H9 (cell line): ENCODE measurements around the gene FLVCR2. TPM values are rescaled to one million over a fixed set of nuclear protein-coding genes. Genes with fewer than 3 reads are reported as not detected.

ENCODE experiments used
- DNase-seq: peaks from one replicate; pipeline ENCODE4 v3.0.0-alpha.2; 2017
- H2AFZ ChIP-seq: one replicate; pipeline ENCODE4 v1.6.1; 2013; ENCODE audit warnings: mild to moderate bottlenecking, low read length, control low read depth, moderate library complexity
- H2AK5ac ChIP-seq: 2 replicates; pipeline ENCODE4 v1.6.1; 2013; ENCODE audit warnings: low read length, control low read depth, mixed read lengths; ENCODE audit not compliant: insufficient read length
- H2BK120ac ChIP-seq: one replicate; pipeline ENCODE4 v1.6.1; 2013; ENCODE audit warnings: low read depth, mild to moderate bottlenecking, low read length, control low read depth, inconsistent platforms; ENCODE audit not compliant: poor library complexity, severe bottlenecking
- H2BK12ac ChIP-seq: 2 replicates; pipeline ENCODE4 v1.6.1; 2013; ENCODE audit warnings: low read length, control low read depth, mixed read lengths, low read depth; ENCODE audit not compliant: insufficient read length
- H2BK15ac ChIP-seq: 2 replicates; pipeline ENCODE4 v1.6.1; 2013; ENCODE audit warnings: low read depth, low read length, control low read depth
- H2BK20ac ChIP-seq: one replicate; pipeline ENCODE4 v1.6.1; 2013; ENCODE audit warnings: low read depth, mild to moderate bottlenecking, low read length, control low read depth, inconsistent platforms; ENCODE audit not compliant: poor library complexity, severe bottlenecking
- H2BK5ac ChIP-seq: 2 replicates; pipeline ENCODE4 v1.6.1; 2013; ENCODE audit warnings: low read length, control low read depth, mixed read lengths; ENCODE audit not compliant: insufficient read length
- H3K14ac ChIP-seq: 2 replicates; pipeline ENCODE4 v1.6.1; 2013; ENCODE audit warnings: low read length, control low read depth; ENCODE audit not compliant: insufficient read depth
- H3K18ac ChIP-seq: 2 replicates; pipeline ENCODE4 v1.6.1; 2013; ENCODE audit warnings: low read depth, mild to moderate bottlenecking, mixed read lengths, low read length, control low read depth; ENCODE audit not compliant: insufficient read length
- H3K23ac ChIP-seq: 2 replicates; pipeline ENCODE4 v1.6.1; 2013; ENCODE audit warnings: low read length, control low read depth, mixed read lengths, low read depth; ENCODE audit not compliant: insufficient read length
- H3K23me2 ChIP-seq: 2 replicates; pipeline ENCODE4 v1.6.1; 2013; ENCODE audit warnings: low read depth, mild to moderate bottlenecking, mixed read lengths, low read length, control low read depth; ENCODE audit not compliant: insufficient read length, poor library complexity, severe bottlenecking
- H3K27ac ChIP-seq: 2 replicates; pipeline ENCODE4 v1.5.1; 2013; ENCODE audit warnings: low read length, control low read depth, mixed read lengths, low read depth; ENCODE audit not compliant: insufficient read length
- H3K27me3 ChIP-seq: 2 replicates; pipeline ENCODE4 v1.6.1; 2013; ENCODE audit warnings: low read length, control low read depth, inconsistent platforms; ENCODE audit not compliant: insufficient read depth
- H3K4ac ChIP-seq: 2 replicates; pipeline ENCODE4 v1.6.1; 2013; ENCODE audit warnings: low read depth, mild to moderate bottlenecking, control low read depth, inconsistent platforms, low read length, moderate library complexity
- H3K4me1 ChIP-seq: 2 replicates; pipeline ENCODE4 v1.6.1; 2013; ENCODE audit warnings: low read length, control low read depth, inconsistent platforms; ENCODE audit not compliant: insufficient read depth
- H3K4me2 ChIP-seq: 2 replicates; pipeline ENCODE4 v1.6.1; 2013; ENCODE audit warnings: low read length, control low read depth, mixed read lengths; ENCODE audit not compliant: insufficient read length, insufficient read depth
- H3K56ac ChIP-seq: 2 replicates; pipeline ENCODE4 v1.6.1; 2013; ENCODE audit warnings: low read depth, mild to moderate bottlenecking, mixed read lengths, low read length, control low read depth; ENCODE audit not compliant: insufficient read length
- H3K79me1 ChIP-seq: 2 replicates; pipeline ENCODE4 v1.6.1; 2013; ENCODE audit warnings: low read depth, mild to moderate bottlenecking, moderate library complexity, low read length, control low read depth, inconsistent platforms; ENCODE audit not compliant: insufficient read depth, poor library complexity, severe bottlenecking
- H3K79me2 ChIP-seq: 2 replicates; pipeline ENCODE4 v1.6.1; 2013; ENCODE audit warnings: low read length, control low read depth, inconsistent platforms; ENCODE audit not compliant: insufficient read depth
- H3K9ac ChIP-seq: 2 replicates; pipeline ENCODE4 v1.6.1; 2013; ENCODE audit warnings: low read length, control low read depth, mixed read lengths; ENCODE audit not compliant: insufficient read length; ENCODE audit errors: extremely low read depth
- H3K9me3 ChIP-seq: one replicate; pipeline ENCODE4 v1.6.1; 2013; ENCODE audit warnings: low read depth, low read length, inconsistent platforms; ENCODE audit not compliant: control insufficient read depth
- H3T11ph ChIP-seq: one replicate; pipeline ENCODE4 v1.6.1; 2013; ENCODE audit warnings: mild to moderate bottlenecking, low read length, control low read depth, inconsistent platforms
- H4K20me1 ChIP-seq: one replicate; pipeline ENCODE4 v1.6.1; 2013; ENCODE audit not compliant: control insufficient read depth, insufficient read length, insufficient read depth
- H4K5ac ChIP-seq: 2 replicates; pipeline ENCODE4 v1.6.1; 2013; ENCODE audit warnings: low read depth, mild to moderate bottlenecking, mixed read lengths, low read length, control low read depth; ENCODE audit not compliant: insufficient read length
- H4K8ac ChIP-seq: replicated peaks from 2 replicates; pipeline ENCODE4 v1.6.1; 2013; ENCODE audit warnings: low read length, control low read depth, mixed read lengths, low read depth; ENCODE audit not compliant: insufficient read length
- H4K91ac ChIP-seq: 2 replicates; pipeline ENCODE4 v1.6.1; 2013; ENCODE audit warnings: low read depth, mild to moderate bottlenecking, moderate library complexity, mixed read lengths, low read length, control low read depth; ENCODE audit not compliant: insufficient read length
- H3K27ac Mint-ChIP-seq, 3 experiments: 2 replicates in 2 of 3; 3 replicates in 1 of 3; pipeline ENCODE4 v1.8.0; 2020 to 2021; ENCODE audit warnings: mixed read lengths in 3 of 3, mild to moderate bottlenecking in 1 of 3, moderate library complexity in 1 of 3
- H3K27me3 Mint-ChIP-seq: 2 replicates; pipeline ENCODE4 v1.8.0; 2021; ENCODE audit warnings: low read depth, mild to moderate bottlenecking, moderate library complexity, mixed read lengths
- H3K36me3 Mint-ChIP-seq, 3 experiments: 2 replicates in 2 of 3; 3 replicates in 1 of 3; pipeline ENCODE4 v1.8.0; 2020 to 2021; ENCODE audit warnings: low read depth in 3 of 3, mixed read lengths in 3 of 3; ENCODE audit not compliant: insufficient read depth in 1 of 3
- H3K4me1 Mint-ChIP-seq, 2 experiments: 2 replicates each; pipeline ENCODE4 v1.8.0; 2020; ENCODE audit warnings: mixed read lengths in 2 of 2
- H3K4me3 Mint-ChIP-seq, 2 experiments: 2 replicates in 1 of 2; 3 replicates in 1 of 2; pipeline ENCODE4 v1.8.0; 2020 to 2021; ENCODE audit warnings: mild to moderate bottlenecking in 2 of 2, mixed read lengths in 2 of 2, moderate library complexity in 1 of 2
- H3K9me3 Mint-ChIP-seq, 2 experiments: 2 replicates in 1 of 2; 3 replicates in 1 of 2; pipeline ENCODE4 v1.8.0; 2020; ENCODE audit warnings: mild to moderate bottlenecking in 2 of 2, mixed read lengths in 2 of 2, moderate library complexity in 1 of 2
- CTCF ChIP-seq: fragments of 200-600 bp; sonication (generic); conservative IDR thresholded peaks from 3 replicates; pipeline ENCODE4 v1.8.0; 2021; ENCODE audit warnings: antibody characterized with exemption, mild to moderate bottlenecking
- WGBS: extraction: QIAGEN DNeasy Blood & Tissue Kit; methylation state at CpG from one replicate; pipeline ENCODE4 v1.1.7; 2013; ENCODE audit warnings: missing lambda C conversion rate, low lambda C conversion rate, mixed read lengths; ENCODE audit not compliant: insufficient read length; ENCODE audit errors: extremely low coverage; 5-methylcytosine and 5-hydroxymethylcytosine counted together
- total RNA-seq: library from RNA; stranded (reverse); gene quantifications from 2 replicates; pipeline ENCODE4 v1.2.1, GENCODE V29; 2021

Gene FLVCR2
- total RNA-seq, 1 experiment from 2014 or later: 7.1 TPM

GRCh38 chr14:75591331-75591946 is 13.0 kb downstream of the FLVCR2 start:
- no peak overlapping the region for H2BK120ac ChIP-seq
- H3K56ac ChIP-seq: no peak overlapping the region
- H2BK5ac ChIP-seq: no peak overlapping the region
- H2BK20ac ChIP-seq: no peak overlapping the region
- no peak overlapping the region for H2AK5ac ChIP-seq
- H3K9ac ChIP-seq: no peak overlapping the region
- no peak overlapping the region for H3K27ac ChIP-seq
- H3K18ac ChIP-seq: no peak overlapping the region
- H2BK12ac ChIP-seq: no peak overlapping the region
- Mint-ChIP-seq H3K4me3 (no peak overlapping the region), H3K27ac (no peak overlapping the region), H3K36me3 (peaks cover 6 to 10% (median 7%) of the 10 kb centered on the region in 3 experiments), H3K27me3 (no peaks in the 10 kb centered on the region; the same call in 1 of the 2 replicates), H3K4me1 (peaks cover 9% of the 10 kb centered on the region in 2 experiments; a peak in 3 of 4 replicates), H3K9me3 (peaks cover 16 to 23% of the 10 kb centered on the region in 2 experiments; a peak in 4 of 5 replicates)
- peaks cover 6% of the 10 kb centered on the region for H3K9me3 ChIP-seq
- H3K4me2 ChIP-seq: no peak overlapping the region
- DNase-seq: no peak
- WGBS: no CpG with 5 or more reads among the region's 1 CpG
- no peak overlapping the region for H3K4ac ChIP-seq
- peak; percentile 45; the same call in 2 of the 3 replicates for TF ChIP-seq CTCF
- no peaks in the 10 kb centered on the region for H3K4me1 ChIP-seq
- no peak overlapping the region for H3K14ac ChIP-seq
- H4K20me1 ChIP-seq: no peaks in the 10 kb centered on the region
- H4K91ac ChIP-seq: no peak overlapping the region
- H3K23ac ChIP-seq: no peak overlapping the region
- H4K5ac ChIP-seq: no peak overlapping the region
- no peak overlapping the region for H2BK15ac ChIP-seq
- H4K8ac ChIP-seq: no peak overlapping the region
- no peaks in the 10 kb centered on the region for H3K27me3 ChIP-seq
- no peak overlapping the region for H2AFZ ChIP-seq
- H3K79me2 ChIP-seq: no peaks in the 10 kb centered on the region
- H3K79me1 ChIP-seq: no peaks in the 10 kb centered on the region
- no peak overlapping the region for H3T11ph ChIP-seq
- no peaks in the 10 kb centered on the region for H3K23me2 ChIP-seq
